H7 (cell line): ENCODE results near the gene USP44. TPM values are rescaled to one million over a fixed set of nuclear protein-coding genes. Genes with fewer than 3 reads are reported as not detected.

Experiments
- DNase-seq: peaks from one replicate; pipeline ENCODE4 v3.0.0; 2012
- H3K27me3 ChIP-seq: 2 replicates; pipeline ENCODE4 v1.6.0; 2011; ENCODE audit warnings: mild to moderate bottlenecking, low read length; ENCODE audit not compliant: control insufficient read depth, insufficient read depth
- H3K36me3 ChIP-seq: replicated peaks from 2 replicates; pipeline ENCODE4 v1.5.1; 2011; ENCODE audit warnings: low read length; ENCODE audit not compliant: control insufficient read depth, insufficient read depth
- H3K4me3 ChIP-seq: 2 replicates; pipeline ENCODE4 v1.5.1; 2011; ENCODE audit warnings: low read depth, mild to moderate bottlenecking, control low read depth, low read length, moderate library complexity; ENCODE audit not compliant: insufficient read depth
- total RNA-seq: library from RNA; depleted of rRNA; stranded (reverse); fragments of >200 nt; shearing (Covaris generic); gene quantifications from 2 replicates; pipeline ENCODE4 v1.2.3, GENCODE V29; 2014; rRNA removed

USP44 gene
- total RNA-seq, 1 experiment from 2014 or later, result 102 TPM

GRCh38 chr12:95473884-95474659, 77.2 kb downstream of the USP44 start, which contains the start of gene METAP2:
TSS of gene METAP2 (plus strand) at chr12:95474152. CDS start at chr12:95474180, 28 bp downstream.
- peak within 1 kb of the TSS; percentile 89 for H3K4me3 ChIP-seq
- DNase-seq, result peak; percentile 95
- peaks cover 5% of the 10 kb centered on the region for H3K36me3 ChIP-seq
- H3K27me3 ChIP-seq, result no peaks in the 10 kb centered on the region

GRCh38 chr12:95473231-95473883, 77.9 kb downstream of the USP44 start:
- DNase-seq, result peak; percentile 57
- Histone ChIP-seq H3K4me3 (peak overlapping the region; percentile 89), H3K36me3 (peaks cover 5% of the 10 kb centered on the region), H3K27me3 (no peaks in the 10 kb centered on the region)

- Histone ChIP-seq H3K36me3 (no peaks in the 10 kb centered on the region), H3K27me3 (no peaks in the 10 kb centered on the region), H3K4me3 (no peak overlapping the region)
- no peak for DNase-seq
Observed at GRCh38 chr12:95470300-95470699, 81.0 kb downstream of the USP44 start.

Other genes starting within 250 kb of the USP44 start
- gene METAP2, start 77.3 kb downstream of the USP44 start, total RNA-seq, result 106 and 129 TPM in 2 replicates
- gene NTN4, start 239.3 kb upstream of the USP44 start, total RNA-seq, result 1.2 and 1.4 TPM in 2 replicates